Calu3 (cell line): ENCODE measurements around the gene THAP7. TPM values are rescaled to one million over a fixed set of nuclear protein-coding genes. Genes with fewer than 3 reads are reported as not detected.

Source experiments
- BruUV-seq: library from RNA; stranded (reverse); fragments of 400-500 nt; replicated peaks from 2 replicates; lab custom pipeline; 2021; lab: Mats Ljungman, UMichigan
- CTCF ChIA-PET: fragments of 300-600 bp; sonication (Branson Sonifier 250); formaldehyde crosslinking; loops from one replicate; lab custom pipeline; 2022; ENCODE audit warnings: antibody characterized with exemption; lab: Charles Lee
- DNase-seq: peaks from one replicate; pipeline ENCODE4 v3.0.0; 2022
- H3K27ac Mint-ChIP-seq: one replicate; pipeline ENCODE4 v1.8.0; 2022; ENCODE audit warnings: mixed read lengths; ENCODE audit not compliant: unreplicated experiment
- H3K27me3 Mint-ChIP-seq: one replicate; pipeline ENCODE4 v1.8.0; 2022; ENCODE audit warnings: mixed read lengths; ENCODE audit not compliant: unreplicated experiment
- H3K36me3 Mint-ChIP-seq: one replicate; pipeline ENCODE4 v1.8.0; 2022; ENCODE audit warnings: mild to moderate bottlenecking, moderate library complexity, mixed read lengths; ENCODE audit not compliant: insufficient read depth, unreplicated experiment
- H3K4me1 Mint-ChIP-seq: one replicate; pipeline ENCODE4 v1.8.0; 2022; ENCODE audit warnings: mild to moderate bottlenecking, low read depth, mixed read lengths; ENCODE audit not compliant: unreplicated experiment
- H3K4me3 Mint-ChIP-seq: one replicate; pipeline ENCODE4 v1.8.0; 2022; ENCODE audit warnings: mild to moderate bottlenecking, low read depth, moderate library complexity, mixed read lengths; ENCODE audit not compliant: unreplicated experiment
- H3K9me3 Mint-ChIP-seq: one replicate; pipeline ENCODE4 v1.8.0; 2022; ENCODE audit warnings: low read depth, mixed read lengths; ENCODE audit not compliant: unreplicated experiment
- intact Hi-C: fragments of 100-400 bp; cut with micrococcal nuclease; formaldehyde crosslinking; loops from one replicate; pipeline ENCODE4 v1.10.0; 2022; ENCODE audit not compliant: unreplicated experiment
- total RNA-seq: library from RNA; stranded (reverse); gene quantifications from 2 replicates; pipeline ENCODE4 v1.2.3, GENCODE V29; 2022
- TF ChIP-seq, protein P1 (sequence below): fragments of 200-600 bp; IDR thresholded peaks from one replicate; pipeline ENCODE4 v1.8.0; 2022; ENCODE audit warnings: antibody characterized with exemption; ENCODE audit not compliant: unreplicated experiment

The THAP7 gene
- total RNA-seq, 1 experiment from 2014 or later = 24.5 TPM

DNA sequence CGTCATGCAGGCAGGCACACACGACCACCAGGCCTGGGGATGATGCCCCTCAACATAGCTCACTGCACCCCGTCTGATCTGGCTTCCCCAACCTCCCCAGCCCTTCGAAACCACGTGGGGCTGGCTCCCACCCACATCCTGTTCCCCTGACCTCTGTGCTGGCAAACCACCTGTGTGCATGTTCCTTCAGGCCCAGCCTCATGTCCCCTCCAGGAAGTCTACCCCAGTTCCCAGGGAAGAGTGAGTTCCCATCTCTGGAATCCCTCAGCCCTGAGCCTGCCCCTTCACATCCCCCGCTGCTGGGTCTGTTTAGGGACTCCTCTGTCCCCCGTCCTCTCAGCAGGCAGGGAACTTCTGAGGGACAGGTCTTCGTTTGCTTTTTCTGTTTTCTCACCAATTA lies 23.3 kb upstream of the THAP7 start:
- H3K27ac Mint-ChIP-seq = no peak overlapping the region
- no peak overlapping the region for H3K4me3 Mint-ChIP-seq
- no peak for DNase-seq
- no peaks in the 10 kb centered on the region for H3K9me3 Mint-ChIP-seq
- no TSS peak for BruUV-seq
- CTCF ChIA-PET = no interaction called here
- peaks cover 39% of the 10 kb centered on the region for H3K27me3 Mint-ChIP-seq
- H3K4me1 Mint-ChIP-seq = no peaks in the 10 kb centered on the region
- intact Hi-C loops = no loop called here
- TF ChIP-seq, protein P1, sequence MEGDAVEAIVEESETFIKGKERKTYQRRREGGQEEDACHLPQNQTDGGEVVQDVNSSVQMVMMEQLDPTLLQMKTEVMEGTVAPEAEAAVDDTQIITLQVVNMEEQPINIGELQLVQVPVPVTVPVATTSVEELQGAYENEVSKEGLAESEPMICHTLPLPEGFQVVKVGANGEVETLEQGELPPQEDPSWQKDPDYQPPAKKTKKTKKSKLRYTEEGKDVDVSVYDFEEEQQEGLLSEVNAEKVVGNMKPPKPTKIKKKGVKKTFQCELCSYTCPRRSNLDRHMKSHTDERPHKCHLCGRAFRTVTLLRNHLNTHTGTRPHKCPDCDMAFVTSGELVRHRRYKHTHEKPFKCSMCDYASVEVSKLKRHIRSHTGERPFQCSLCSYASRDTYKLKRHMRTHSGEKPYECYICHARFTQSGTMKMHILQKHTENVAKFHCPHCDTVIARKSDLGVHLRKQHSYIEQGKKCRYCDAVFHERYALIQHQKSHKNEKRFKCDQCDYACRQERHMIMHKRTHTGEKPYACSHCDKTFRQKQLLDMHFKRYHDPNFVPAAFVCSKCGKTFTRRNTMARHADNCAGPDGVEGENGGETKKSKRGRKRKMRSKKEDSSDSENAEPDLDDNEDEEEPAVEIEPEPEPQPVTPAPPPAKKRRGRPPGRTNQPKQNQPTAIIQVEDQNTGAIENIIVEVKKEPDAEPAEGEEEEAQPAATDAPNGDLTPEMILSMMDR = no peak
- peaks cover 5% of the 10 kb centered on the region for H3K36me3 Mint-ChIP-seq

DNA sequence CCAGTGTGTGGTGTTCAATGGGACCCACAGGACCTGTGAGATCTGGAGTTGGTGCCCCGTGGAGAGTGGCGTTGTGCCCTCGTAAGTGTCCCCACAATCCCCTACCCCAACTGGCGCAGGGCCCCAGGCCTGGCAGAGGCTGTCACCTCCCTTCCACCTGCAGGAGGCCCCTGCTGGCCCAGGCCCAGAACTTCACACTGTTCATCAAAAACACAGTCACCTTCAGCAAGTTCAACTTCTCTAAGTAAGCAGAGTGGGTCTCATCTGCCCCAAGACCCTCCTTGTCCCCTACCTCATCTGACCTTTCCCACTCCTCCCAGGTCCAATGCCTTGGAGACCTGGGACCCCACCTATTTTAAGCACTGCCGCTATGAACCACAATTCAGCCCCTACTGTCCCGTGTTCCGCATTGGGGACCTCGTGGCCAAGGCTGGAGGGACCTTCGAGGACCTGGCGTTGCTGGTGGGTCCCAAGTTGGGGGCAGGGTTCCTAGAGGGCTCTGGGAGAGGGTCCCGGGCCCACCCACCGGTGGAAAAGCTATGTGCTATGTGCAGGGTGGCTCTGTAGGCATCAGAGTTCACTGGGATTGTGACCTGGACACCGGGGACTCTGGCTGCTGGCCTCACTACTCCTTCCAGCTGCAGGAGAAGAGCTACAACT lies 21.2 kb upstream of the THAP7 start:
- Mint-ChIP-seq H3K9me3 (no peaks in the 10 kb centered on the region), H3K4me3 (no peak overlapping the region), H3K27me3 (peaks cover 45% of the 10 kb centered on the region), H3K4me1 (no peaks in the 10 kb centered on the region), H3K36me3 (peaks cover 5% of the 10 kb centered on the region), H3K27ac (no peak overlapping the region)
- DNase-seq = no peak
- BruUV-seq = no TSS peak
- CTCF ChIA-PET = no interaction called here
- intact Hi-C loops = no loop called here
- TF ChIP-seq, protein P1 = no peak

GRCh38 chr22:21022507-21022906 lies 20.6 kb upstream of the THAP7 start:
- Mint-ChIP-seq H3K4me3 (no peak overlapping the region), H3K27ac (no peak overlapping the region), H3K4me1 (no peaks in the 10 kb centered on the region), H3K27me3 (peaks cover 51% of the 10 kb centered on the region), H3K36me3 (peaks cover 5% of the 10 kb centered on the region), H3K9me3 (no peaks in the 10 kb centered on the region)
- DNase-seq = no peak
- CTCF ChIA-PET = no interaction called here
- TF ChIP-seq, protein P1 = no peak
- intact Hi-C loops = no loop called here
- BruUV-seq = no TSS peak

DNA sequence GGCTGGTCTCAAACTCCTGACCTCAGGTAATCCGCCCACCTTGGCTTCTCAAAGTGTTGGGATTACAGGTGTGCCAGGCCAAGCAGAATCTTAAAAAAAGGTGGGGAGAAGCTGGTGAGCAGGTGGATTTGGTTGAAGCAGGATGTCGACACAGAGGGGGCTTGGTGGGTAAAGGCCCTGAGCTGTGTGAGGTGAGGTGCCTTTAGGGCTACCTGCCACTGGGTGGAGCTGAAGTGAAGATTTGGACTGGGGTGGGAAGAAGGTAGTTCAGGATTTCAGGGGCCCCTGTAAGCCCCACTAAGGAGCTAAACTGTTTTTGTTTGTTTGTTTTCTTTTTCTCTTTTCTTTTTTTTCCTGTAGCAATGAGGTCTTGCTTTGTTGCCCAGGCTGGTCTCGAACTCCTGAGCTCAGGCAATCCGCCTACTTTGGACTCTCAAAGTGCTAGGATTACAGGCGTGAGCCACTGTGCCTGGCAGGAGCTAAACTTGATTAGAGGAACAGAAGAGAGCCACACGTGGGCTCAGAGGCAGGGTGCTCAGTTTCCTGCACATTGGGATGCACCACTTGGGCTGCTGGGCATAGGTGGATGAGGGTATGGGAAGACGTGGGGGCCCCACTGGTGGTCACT lies 19.0 kb upstream of the THAP7 start:
- TF ChIP-seq, protein P1 = peak; percentile 24
- no peak overlapping the region for H3K27ac Mint-ChIP-seq
- BruUV-seq = no TSS peak
- H3K4me1 Mint-ChIP-seq = no peaks in the 10 kb centered on the region
- peaks cover 62% of the 10 kb centered on the region for H3K27me3 Mint-ChIP-seq
- intact Hi-C loops = no loop called here
- no peaks in the 10 kb centered on the region for H3K9me3 Mint-ChIP-seq
- no peak for DNase-seq
- peaks cover 4% of the 10 kb centered on the region for H3K36me3 Mint-ChIP-seq
- CTCF ChIA-PET = no interaction called here
- H3K4me3 Mint-ChIP-seq = no peak overlapping the region
